ENCODE results near the gene ART4. TPM values are rescaled to one million over a fixed set of nuclear protein-coding genes. Genes with fewer than 3 reads are reported as not detected.

The ART4 gene
- total and polyA plus RNA-seq, 9 donors = 0.05 to 5.6 (median 0.46) TPM

GRCh38 chr12:14803011-14803829, 40.1 kb downstream of the ART4 start, which contains the start of the genes C12orf60 and WBP11:
TSS of gene C12orf60 (plus strand) at chr12:14803670. CDS start at chr12:14822936, 19,266 bp downstream.
TSS of gene WBP11 (minus strand) at chr12:14803478. CDS start at chr12:14801383, 2,095 bp downstream.
- DNase-seq = peak; percentile 89 to 96 (median 91)
- TF ChIP-seq EP300 (IDR thresholded peaks at IDR 0.05) (no peak), POLR2A (IDR thresholded peaks at IDR 0.05) (peak; percentile 77)
- H3K4me3 ChIP-seq = peak within 1 kb of the TSS; percentile 99
- intact Hi-C loops (cut with DNase I) = no loop called here
- 0 to 1% (median 0%) methylated on average over 50 of the region's 50 CpGs for WGBS, 3 donors
- H3K27me3 ChIP-seq = no peaks in the 10 kb centered on the region
- no peaks in the 10 kb centered on the region for H3K36me3 ChIP-seq
- H3K4me1 ChIP-seq (ENCODE audit: insufficient read depth) = no peaks in the 10 kb centered on the region
- peak within 1 kb of the TSS; percentile 64 to 85 for H3K27ac ChIP-seq
- no peaks in the 10 kb centered on the region for H3K9me3 ChIP-seq

- TF ChIP-seq POLR2A (IDR thresholded peaks at IDR 0.05) (no peak), EP300 (IDR thresholded peaks at IDR 0.05) (no peak), CTCF (IDR thresholded peaks at IDR 0.05) (no peak)
- Histone ChIP-seq H3K9me3 (no peaks in the 10 kb centered on the region), H3K27ac (peak overlapping the region; percentile 64 to 85), H3K27me3 (no peaks in the 10 kb centered on the region), H3K4me1 (ENCODE audit: insufficient read depth) (no peaks in the 10 kb centered on the region), H3K4me3 (peak overlapping the region; percentile 99), H3K36me3 (no peaks in the 10 kb centered on the region)
- DNase-seq = no peak
- intact Hi-C loops (cut with DNase I) = no loop called here
- 0 to 1% (median 1%) methylated on average over 7 of the region's 7 CpGs for WGBS, 3 donors
Measured at GRCh38 chr12:14802721-14803010, 40.7 kb downstream of the ART4 start.

- Histone ChIP-seq H3K27ac (no peak overlapping the region), H3K4me3 (peak overlapping the region; percentile 99), H3K4me1 (ENCODE audit: insufficient read depth) (no peaks in the 10 kb centered on the region), H3K36me3 (no peaks in the 10 kb centered on the region), H3K27me3 (no peaks in the 10 kb centered on the region), H3K9me3 (no peaks in the 10 kb centered on the region)
- TF ChIP-seq CTCF (IDR thresholded peaks at IDR 0.05) = no peak
- no peak for TF ChIP-seq POLR2A (IDR thresholded peaks at IDR 0.05)
- TF ChIP-seq EP300 (IDR thresholded peaks at IDR 0.05) = no peak
- WGBS, 3 donors = 45 to 50% (median 48%) methylated on average over 4 of the region's 4 CpGs
- no peak for DNase-seq
- intact Hi-C loops (cut with DNase I) = no loop called here
Measured at GRCh38 chr12:14802247-14802646, 41.1 kb downstream of the ART4 start.

GRCh38 chr12:14795028-14795448, 48.3 kb downstream of the ART4 start:
- no peak for DNase-seq
- no peak overlapping the region for H3K4me3 ChIP-seq
- H3K4me1 ChIP-seq (ENCODE audit: insufficient read depth) = no peaks in the 10 kb centered on the region
- no peak for TF ChIP-seq POLR2A (IDR thresholded peaks at IDR 0.05)
- TF ChIP-seq EP300 (IDR thresholded peaks at IDR 0.05) = no peak
- TF ChIP-seq CTCF (IDR thresholded peaks at IDR 0.05) = no peak
- 47 to 55% (median 51%) methylated on average over 4 of the region's 4 CpGs for WGBS, 3 donors
- no peak overlapping the region for H3K27ac ChIP-seq
- intact Hi-C loops (cut with DNase I) = no loop called here
- no peaks in the 10 kb centered on the region for H3K9me3 ChIP-seq
- no peaks in the 10 kb centered on the region for H3K27me3 ChIP-seq
- H3K36me3 ChIP-seq = no peaks in the 10 kb centered on the region

- Histone ChIP-seq H3K27me3 (no peaks in the 10 kb centered on the region), H3K9me3 (no peaks in the 10 kb centered on the region), H3K4me1 (ENCODE audit: insufficient read depth) (no peaks in the 10 kb centered on the region), H3K4me3 (no peak overlapping the region), H3K27ac (no peak overlapping the region), H3K36me3 (peaks cover 3% of the 10 kb centered on the region)
- DNase-seq = no peak
- 89 to 97% (median 93%) methylated on average over 3 of the region's 3 CpGs for WGBS, 3 donors
- intact Hi-C loops (cut with DNase I) = no loop called here
- no peak for TF ChIP-seq EP300 (IDR thresholded peaks at IDR 0.05)
- no peak for TF ChIP-seq CTCF (IDR thresholded peaks at IDR 0.05)
- no peak for TF ChIP-seq POLR2A (IDR thresholded peaks at IDR 0.05)
Measured at GRCh38 chr12:14785568-14785967, 57.8 kb downstream of the ART4 start.

Measured in ovary (tissue), 9 donors.